Measurements from ENCODE around the gene RAB31.

The RAB31 gene

GRCh38 chr18:9823805-9824473 lies 115.8 kb downstream of the RAB31 start:
- no peak for DNase-seq

DNA sequence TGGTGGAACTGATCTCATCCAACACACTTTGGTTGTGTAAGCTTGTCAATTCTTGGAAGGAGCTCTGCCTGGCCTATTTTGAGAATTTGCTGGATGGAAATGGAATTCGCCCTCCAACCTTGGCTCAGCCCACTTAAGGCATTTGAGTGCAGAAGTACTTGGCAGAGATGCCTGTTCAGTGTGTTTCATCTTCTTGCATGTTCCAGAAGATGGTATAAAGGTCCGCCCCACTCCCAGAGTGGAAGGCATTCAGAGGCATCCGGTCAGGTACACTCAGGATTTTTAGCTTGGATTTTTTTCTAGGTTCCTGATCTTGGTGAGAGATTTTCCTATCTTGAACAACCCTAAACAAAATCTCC lies 116.4 kb downstream of the RAB31 start:
- DNase-seq, result no peak

GRCh38 chr18:9824952-9825371 lies 116.9 kb downstream of the RAB31 start:
- no peak for DNase-seq

GRCh38 chr18:9825571-9826073 lies 117.5 kb downstream of the RAB31 start:
- DNase-seq, result no peak

DNA sequence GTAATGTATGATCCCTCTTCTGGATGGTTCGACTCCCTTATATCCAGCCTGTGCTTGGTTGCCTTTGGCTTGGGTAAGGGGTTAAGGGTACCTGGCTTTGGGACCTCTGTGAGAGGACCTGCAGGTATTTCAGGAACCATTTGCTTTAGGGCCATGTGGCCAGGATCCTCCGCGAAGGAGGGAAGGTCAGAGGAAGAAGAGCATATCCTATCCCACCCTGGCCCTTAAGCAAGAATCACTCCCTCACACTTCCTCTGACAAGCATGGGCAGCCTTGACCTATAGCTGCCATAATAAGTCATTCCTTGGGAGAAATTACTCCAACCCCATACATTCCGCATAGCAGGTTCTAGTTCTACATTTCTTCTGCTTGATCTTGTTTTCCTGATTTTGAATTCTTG lies 118.6 kb downstream of the RAB31 start:
- DNase-seq, result no peak

DNA sequence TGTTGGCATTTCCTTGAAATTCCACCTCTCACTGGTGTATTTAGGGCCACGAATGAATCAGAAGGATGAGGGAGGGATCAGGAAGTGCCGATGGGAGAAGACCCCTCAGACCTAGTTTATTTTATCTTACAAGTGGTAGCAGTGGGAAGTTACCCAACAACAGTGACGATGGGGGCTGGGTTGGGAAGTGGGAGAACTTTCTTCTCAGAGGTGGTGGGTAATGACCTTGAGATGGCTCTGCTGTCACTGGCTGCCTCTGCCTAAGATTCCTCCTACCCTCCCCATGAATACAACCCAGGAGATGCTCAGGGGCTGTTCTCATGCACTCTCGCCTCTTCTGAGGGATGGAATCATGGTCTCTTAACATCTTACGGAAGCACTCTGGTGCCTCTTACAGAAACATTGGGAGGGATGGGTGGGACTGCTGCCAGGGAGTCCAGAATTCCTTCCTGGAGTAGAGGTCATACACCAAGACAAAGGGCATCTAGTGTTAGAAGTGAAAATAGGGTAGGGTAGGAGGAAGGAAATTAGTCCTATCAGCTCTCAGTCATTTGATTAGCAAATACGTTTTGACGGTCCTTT lies 119.2 kb downstream of the RAB31 start:
- DNase-seq, result no peak

DNA sequence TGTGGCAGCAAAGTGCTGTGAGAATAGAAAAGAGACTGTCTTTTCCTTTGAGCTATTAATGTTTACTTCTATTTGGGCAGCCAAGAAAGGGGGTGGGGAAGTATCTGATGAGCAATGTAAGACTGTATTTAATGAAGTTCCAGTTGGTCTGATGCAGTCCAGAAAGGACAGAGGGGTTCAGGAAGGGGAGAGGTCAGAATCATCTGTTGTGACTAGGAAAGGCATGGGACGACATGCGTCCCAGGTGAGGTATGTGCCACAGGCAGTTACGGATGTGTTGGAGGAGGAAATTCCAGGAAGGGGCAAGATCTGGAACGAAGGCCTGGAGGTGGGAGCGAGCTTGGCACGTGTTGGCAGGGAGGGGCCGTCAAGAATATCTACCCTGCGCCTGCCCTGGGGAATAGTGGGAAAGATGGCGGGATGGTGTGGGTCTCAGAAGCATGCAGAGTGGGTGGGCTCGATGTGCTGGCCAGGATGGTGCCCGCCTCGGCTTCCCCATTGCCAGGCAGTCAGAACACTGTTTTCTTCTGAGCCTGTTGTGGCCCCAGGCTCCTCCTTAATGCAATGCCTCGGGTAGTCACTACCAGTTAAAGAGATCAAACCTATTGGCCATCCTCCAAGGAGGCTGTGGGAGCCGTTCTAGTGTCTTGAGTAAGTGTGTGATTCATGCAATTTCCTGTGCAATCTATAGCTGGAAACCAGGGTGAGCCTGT lies 119.8 kb downstream of the RAB31 start:
- no peak for DNase-seq

- DNase-seq, result no peak
These were observed 120.7 kb downstream of the RAB31 start for GRCh38 chr18:9828506-9829396.

DNA sequence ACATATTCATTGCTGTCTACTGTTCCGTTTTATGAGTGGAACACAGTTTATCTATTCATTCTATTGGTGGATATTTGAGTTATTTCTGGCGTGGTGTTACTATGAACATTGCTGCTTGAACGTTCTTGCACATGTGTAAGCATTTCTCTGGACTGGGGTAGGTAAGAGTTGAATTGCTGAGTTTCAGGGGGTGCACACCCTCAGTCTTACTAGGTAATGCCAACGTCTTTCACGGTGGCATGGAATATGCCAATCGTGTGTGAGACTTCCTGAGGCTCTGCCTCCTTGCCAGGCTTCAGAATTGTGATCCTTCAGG lies 121.3 kb downstream of the RAB31 start:
- DNase-seq, result no peak

DNA sequence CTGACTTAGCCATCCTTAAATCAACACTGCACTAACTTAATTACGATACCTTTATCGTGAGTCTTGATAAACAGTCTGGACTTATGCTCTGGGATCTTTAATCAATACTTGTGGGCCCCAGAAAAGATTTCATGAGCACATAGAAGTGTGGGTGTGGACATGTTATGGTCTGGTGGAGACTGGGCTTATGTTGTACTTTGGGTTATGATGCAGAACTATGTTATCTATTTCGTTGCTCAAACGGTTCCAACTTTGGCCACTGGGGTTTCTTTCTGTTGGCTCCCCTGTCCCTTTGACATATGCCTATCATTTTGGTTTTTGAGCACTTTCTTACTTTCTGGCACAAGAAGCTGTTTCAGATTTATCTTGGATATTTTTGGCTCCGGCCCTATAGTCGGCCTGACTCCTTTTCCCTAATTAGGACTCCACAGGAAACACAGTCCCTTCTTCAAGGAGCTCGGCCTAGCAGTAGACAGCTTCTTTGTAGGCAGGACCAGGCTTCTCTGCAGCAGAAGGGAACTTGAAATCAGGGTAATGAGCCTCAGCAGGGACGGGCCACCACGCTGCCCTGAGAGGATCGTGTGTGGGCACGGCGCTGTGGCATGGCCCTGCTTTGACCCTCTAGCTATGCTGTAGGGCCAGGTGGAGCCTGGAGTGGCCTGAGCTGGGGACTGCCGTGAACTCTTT lies 123.1 kb downstream of the RAB31 start:
- DNase-seq, result no peak

DNA sequence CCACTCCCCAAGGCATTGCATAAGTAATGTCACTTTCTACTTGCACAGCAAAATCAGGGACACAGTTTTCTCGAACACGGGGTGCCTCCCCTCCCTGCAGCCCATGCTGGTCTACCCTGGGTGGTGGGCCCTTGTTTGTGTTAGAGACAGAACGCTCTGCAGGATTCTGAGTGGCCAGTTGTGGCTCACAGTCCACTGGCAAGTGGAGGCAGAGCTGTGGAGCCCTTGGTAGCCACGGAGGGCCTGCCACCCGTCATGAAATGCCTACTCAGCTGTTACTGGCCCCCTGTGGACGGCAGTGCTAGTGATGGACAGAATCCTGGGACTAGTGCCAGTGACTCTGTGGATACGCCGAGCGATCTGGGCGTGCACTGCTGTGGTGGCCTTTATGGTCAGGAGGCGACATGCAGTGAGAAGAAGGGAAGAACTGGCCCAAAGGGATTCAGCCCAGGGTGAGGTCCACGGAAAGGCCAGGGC lies 123.7 kb downstream of the RAB31 start:
- DNase-seq, result no peak

DNA sequence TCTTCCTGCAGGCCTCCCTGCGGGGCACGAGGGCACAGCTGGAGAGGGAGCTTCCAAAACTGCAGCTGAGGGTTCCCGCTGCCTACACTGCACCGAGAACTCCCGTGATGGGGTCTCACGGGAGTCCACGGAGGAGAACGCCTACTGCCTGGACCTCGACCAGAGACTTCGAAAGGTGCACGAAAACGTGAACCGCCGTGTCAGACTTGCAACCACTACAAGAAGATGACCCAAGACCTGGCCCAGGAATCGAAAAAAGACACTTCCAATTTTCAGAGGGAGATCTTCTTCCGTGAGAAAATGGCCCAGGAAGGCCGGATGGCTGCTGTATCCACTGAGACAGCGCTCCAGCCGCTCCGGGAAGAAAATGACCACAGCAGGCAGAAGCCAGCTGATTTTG lies 124.8 kb downstream of the RAB31 start:
- no peak for DNase-seq

DNA sequence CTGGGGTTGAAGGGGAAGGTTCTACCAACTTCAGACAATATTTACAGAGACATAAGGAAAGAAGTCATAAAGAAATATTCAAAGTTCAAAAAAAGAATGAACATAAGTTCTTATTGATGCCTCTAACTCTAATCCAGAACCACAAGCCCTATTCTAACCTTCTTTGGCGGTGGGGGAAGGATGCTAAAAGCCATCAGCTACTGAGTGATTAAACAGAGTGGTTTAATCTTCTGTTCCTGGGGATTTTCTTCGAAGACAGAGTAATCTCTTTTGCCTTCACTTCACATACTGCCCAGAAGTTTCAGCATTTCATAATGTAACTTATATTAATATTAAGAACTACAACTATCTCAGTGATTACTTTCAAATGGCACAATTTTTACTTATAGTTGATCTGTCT lies 126.5 kb downstream of the RAB31 start:
- DNase-seq, result no peak

DNA sequence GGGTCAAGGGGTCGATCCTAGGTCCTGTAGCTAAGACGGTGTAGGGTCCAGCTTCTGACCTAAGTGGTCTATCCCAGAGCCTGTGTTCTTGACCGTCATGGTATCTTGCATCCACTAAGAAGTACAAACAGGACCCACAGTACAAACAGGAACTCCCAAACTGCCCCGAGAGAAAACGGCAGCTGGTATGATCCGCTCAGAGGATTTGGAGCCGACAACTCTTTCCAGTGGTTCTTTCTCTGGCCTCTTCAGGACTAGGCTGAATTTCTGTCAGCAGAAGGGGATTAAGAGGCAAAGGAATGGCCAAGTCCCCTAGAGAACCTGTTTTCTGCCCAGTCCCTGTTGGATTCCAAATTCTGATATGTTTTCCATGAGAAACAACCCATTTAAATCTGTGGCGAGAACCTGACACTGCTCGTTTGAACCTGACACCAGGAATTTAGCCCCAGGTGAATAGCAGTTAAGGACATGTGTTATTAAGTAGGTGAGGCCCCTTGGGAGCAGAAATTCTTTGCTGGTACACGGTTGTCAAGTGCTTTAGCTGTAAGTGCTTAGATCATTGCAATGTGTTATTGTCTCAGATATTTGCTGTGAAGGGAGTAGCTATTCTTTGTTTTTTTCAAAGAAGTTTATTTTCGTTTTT lies 127.1 kb downstream of the RAB31 start:
- no peak for DNase-seq

GRCh38 chr18:9835825-9836224 lies 127.7 kb downstream of the RAB31 start:
- no peak for DNase-seq

DNA sequence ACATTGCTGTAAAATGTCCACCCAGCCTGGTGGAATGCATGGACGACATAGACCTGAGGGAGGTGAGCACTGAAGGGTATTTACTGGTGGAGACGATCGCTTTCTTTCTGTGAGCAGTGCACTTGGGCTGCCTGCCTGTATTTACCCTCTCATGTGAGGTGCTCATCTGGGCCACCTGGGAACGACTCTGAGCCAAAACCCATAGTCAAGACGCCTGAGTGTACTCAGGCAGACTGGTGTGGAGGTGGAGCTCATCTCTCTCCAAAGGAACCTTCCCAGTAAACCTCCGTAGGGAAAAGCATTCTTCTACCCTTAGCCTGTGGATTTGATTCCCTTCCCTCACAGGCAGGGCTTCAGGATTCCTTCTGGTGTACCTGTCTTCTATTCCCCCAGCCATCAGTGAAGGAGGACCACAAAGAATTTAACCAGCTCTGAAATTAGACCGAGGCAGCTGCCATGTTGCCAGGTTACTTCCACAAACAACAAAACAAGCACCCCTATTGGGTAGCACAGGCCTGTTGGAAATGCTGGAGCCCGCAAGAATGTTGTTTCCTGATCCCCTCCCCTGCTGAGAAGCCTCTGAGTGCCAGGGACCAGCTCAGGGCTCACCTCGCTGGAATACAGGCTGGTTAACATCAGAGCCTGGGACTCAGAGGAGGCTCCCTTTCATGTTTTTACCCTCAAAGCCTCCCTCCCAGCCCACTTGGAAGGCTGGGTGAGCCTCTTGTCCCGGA lies 130.2 kb downstream of the RAB31 start:
- DNase-seq, result peak; percentile 39

GRCh38 chr18:9839211-9839610 lies 131.1 kb downstream of the RAB31 start:
- no peak for DNase-seq

DNA sequence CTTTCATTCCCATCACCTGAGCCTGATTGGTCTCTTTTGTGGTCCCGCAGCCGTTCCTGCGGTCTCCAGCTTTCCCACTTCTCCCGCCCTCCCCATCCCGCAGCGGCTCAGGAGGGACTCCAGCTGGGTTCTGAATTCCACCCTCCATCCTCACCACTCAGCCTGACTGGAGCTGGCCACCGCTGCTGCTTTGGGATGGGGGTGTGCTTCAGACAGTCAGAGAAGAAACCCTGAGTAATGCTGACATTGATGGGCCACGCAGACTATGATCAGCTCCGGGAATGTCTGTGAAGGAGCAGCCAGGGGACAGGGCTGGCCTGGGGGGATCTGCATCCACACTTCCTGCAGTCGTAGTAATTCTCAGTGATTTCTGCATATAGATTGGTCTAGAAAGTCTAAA lies 131.8 kb downstream of the RAB31 start:
- no peak for DNase-seq

GRCh38 chr18:9841752-9842151 lies 133.7 kb downstream of the RAB31 start:
- no peak for DNase-seq

DNA sequence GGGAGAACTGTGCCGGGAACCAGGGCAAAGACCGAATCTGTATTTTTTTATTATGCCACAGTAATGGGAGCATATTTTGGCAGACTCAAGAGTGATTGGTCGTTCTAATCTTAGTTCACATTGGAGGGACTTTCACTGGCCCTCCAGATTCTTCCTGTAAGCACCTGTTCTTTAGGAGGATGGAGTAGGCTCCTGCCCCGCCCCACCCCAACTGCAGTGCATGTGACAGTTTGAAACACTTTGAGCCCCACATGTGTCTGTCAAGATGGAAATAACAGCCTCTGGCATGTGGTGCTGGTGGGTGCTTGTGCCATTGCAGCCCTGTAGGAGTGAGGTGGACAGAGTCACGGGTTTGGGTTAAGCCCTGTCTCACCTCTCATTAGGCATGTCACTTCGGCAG lies 134.3 kb downstream of the RAB31 start:
- no peak for DNase-seq

GRCh38 chr18:9845256-9845655 lies 137.2 kb downstream of the RAB31 start:
- no peak for DNase-seq

All from NCI-H510A (cell line).